Peyer's patch (tissue), 4 donors: ENCODE results near the gene ATP10A.

ENCODE experiments used
- CTCF ChIP-seq, 6 experiments: fragments of 450-650 bp in 4 of 6; fragments of 200-600 bp in 2 of 6; sonication (generic) in 1 of 6; IDR thresholded peaks; one replicate each; pipeline ENCODE4 v1.5.1; 2017 to 2019; ENCODE audit warnings: antibody characterized with exemption in 6 of 6, mild to moderate bottlenecking in 3 of 6, moderate library complexity in 1 of 6
- POLR2A ChIP-seq, 2 donors: fragments of 450-650 bp; IDR thresholded peaks; one replicate each; pipeline ENCODE4 v1.5.1; 2017; ENCODE audit warnings: antibody characterized with exemption in 2 of 2, mild to moderate bottlenecking in 2 of 2, moderate library complexity in 2 of 2

GRCh38 chr15:25665913-25666312 is 197.2 kb downstream of the ATP10A start:
- TF ChIP-seq CTCF (IDR thresholded peaks at IDR 0.05) (no peak), POLR2A (IDR thresholded peaks at IDR 0.05) (no peak)
